GM19372 (cell line): ENCODE data around the gene TSPAN9.

Source experiments
- ATAC-seq: cut with Tn5 transposase; IDR thresholded peaks from one replicate; pipeline ENCODE4 v1.9.1; 2021; ENCODE audit warnings: mild to moderate bottlenecking, low read depth, moderate library complexity; ENCODE audit not compliant: unreplicated experiment

Gene TSPAN9

GRCh38 chr12:3157581-3158323 lies 80.6 kb downstream of the TSPAN9 start:
- ATAC-seq = no peak

- ATAC-seq = no peak
Observed at GRCh38 chr12:3158851-3159465, 81.8 kb downstream of the TSPAN9 start.

- no peak for ATAC-seq
Observed at GRCh38 chr12:3160081-3160480, 82.9 kb downstream of the TSPAN9 start.

GRCh38 chr12:3161861-3162260 lies 84.7 kb downstream of the TSPAN9 start:
- ATAC-seq = no peak

GRCh38 chr12:3164454-3165077 lies 87.4 kb downstream of the TSPAN9 start:
- no peak for ATAC-seq

- ATAC-seq = no peak
Observed at GRCh38 chr12:3165078-3165980, 88.2 kb downstream of the TSPAN9 start.

GRCh38 chr12:3167636-3168035 lies 90.5 kb downstream of the TSPAN9 start:
- no peak for ATAC-seq

GRCh38 chr12:3168223-3169221 lies 91.3 kb downstream of the TSPAN9 start:
- ATAC-seq = no peak

- ATAC-seq = no peak
Observed at GRCh38 chr12:3170423-3171194, 93.4 kb downstream of the TSPAN9 start.

GRCh38 chr12:3171195-3171591 lies 94.0 kb downstream of the TSPAN9 start:
- ATAC-seq = no peak

GRCh38 chr12:3172124-3173007 lies 95.2 kb downstream of the TSPAN9 start:
- no peak for ATAC-seq

- no peak for ATAC-seq
Observed at GRCh38 chr12:3173008-3173553, 95.9 kb downstream of the TSPAN9 start.

GRCh38 chr12:3173912-3174311 lies 96.7 kb downstream of the TSPAN9 start:
- no peak for ATAC-seq

- ATAC-seq = no peak
Observed at GRCh38 chr12:3175238-3175637, 98.1 kb downstream of the TSPAN9 start.

GRCh38 chr12:3176754-3177153 lies 99.6 kb downstream of the TSPAN9 start:
- no peak for ATAC-seq

- ATAC-seq = no peak
Observed at GRCh38 chr12:3177778-3178425, 100.7 kb downstream of the TSPAN9 start.

GRCh38 chr12:3178671-3179313 lies 101.6 kb downstream of the TSPAN9 start:
- no peak for ATAC-seq
